K562 (cell line): ENCODE results near the gene DDR2. TPM values are rescaled to one million over a fixed set of nuclear protein-coding genes. Genes with fewer than 3 reads are reported as not detected.

ENCODE experiments used
- ATAC-seq: fragments of 200-7000 bp; cut with Tn5 transposase; 3 replicates; pipeline ENCODE4 v1.9.1; 2020; ENCODE audit warnings: moderate library complexity
- BruUV-seq: library from RNA; stranded (reverse); fragments of 400-500 nt; replicated peaks from 2 replicates; lab custom pipeline; 2021; lab: Mats Ljungman, UMichigan
- CTCF ChIA-PET: fragments of 300-600 bp; formaldehyde crosslinking; extraction: SDS; loops from one replicate; lab custom pipeline; 2021; ENCODE audit warnings: low intra/inter-chr PET ratio; lab: Yijun Ruan, JAX
- POLR2A ChIA-PET: fragments of 300-600, 350-650 bp; sonication (Branson Sonifier 250); formaldehyde crosslinking; extraction: SDS; loops from one replicate; lab custom pipeline; 2021; ENCODE audit warnings: antibody characterized with exemption, inconsistent platforms; lab: Yijun Ruan, JAX
- DNase-seq, 4 experiments: peaks; one replicate each; pipeline versions ENCODE4 v3.0.0 to v3.0.0-alpha.2; 2011 to 2018; ENCODE audit warnings: low spot score in 3 of 4, mixed read lengths in 3 of 4; ENCODE audit errors: extremely low read depth in 1 of 4
- FAIRE-seq: peaks from 2 replicates; lab custom pipeline; 2011; peaks lifted over from hg19 to GRCh38; lab: Jason Lieb, UNC
- H2AFZ ChIP-seq: 2 replicates; pipeline ENCODE4 v1.6.0; 2011; ENCODE audit warnings: low read depth, low read length, control low read depth, inconsistent platforms
- H3K27ac ChIP-seq: fragments of 200-600 bp; 3 replicates; pipeline ENCODE4 v1.8.0; 2011; ENCODE audit warnings: low read depth, mild to moderate bottlenecking, control low read depth, inconsistent platforms, low read length, moderate library complexity, mixed read lengths; ENCODE audit errors: extremely low read depth
- H3K27me3 ChIP-seq, 2 experiments: fragments of 300-600 bp in 1 of 2; 2 replicates in 1 of 2; 3 replicates in 1 of 2; pipeline versions ENCODE4 v1.6.0 to v1.8.0; 2011; ENCODE audit warnings: inconsistent platforms in 2 of 2, low read length in 2 of 2, mild to moderate bottlenecking in 1 of 2, mixed read lengths in 1 of 2, moderate library complexity in 1 of 2; ENCODE audit not compliant: control insufficient read depth in 2 of 2, insufficient read depth in 2 of 2
- H3K36me3 ChIP-seq: fragments of 300-600 bp; 3 replicates; pipeline ENCODE4 v1.8.0; 2011; ENCODE audit warnings: mild to moderate bottlenecking, low read length, inconsistent platforms; ENCODE audit not compliant: control insufficient read depth, insufficient read depth
- H3K4me1 ChIP-seq, 2 experiments: fragments of 200-600 bp in 1 of 2; replicated peaks in 1 of 2; 2 replicates in 1 of 2; 3 replicates in 1 of 2; pipeline versions ENCODE4 v1.5.1 to v1.8.0; 2011; ENCODE audit warnings: inconsistent platforms in 2 of 2, low read length in 2 of 2, mild to moderate bottlenecking in 1 of 2, mixed read lengths in 1 of 2, moderate library complexity in 1 of 2; ENCODE audit not compliant: control insufficient read depth in 2 of 2, insufficient read depth in 2 of 2
- H3K4me2 ChIP-seq: 2 replicates; pipeline ENCODE4 v1.6.1; 2011; ENCODE audit warnings: low read length, control low read depth, inconsistent platforms, mixed read lengths; ENCODE audit not compliant: insufficient read depth
- H3K4me3 ChIP-seq: fragments of 200-600 bp; sonication (generic), shearing (Covaris generic); 2 replicates; pipeline ENCODE4 v1.5.1; 2016; ENCODE audit warnings: control low read depth, inconsistent platforms
- H3K79me2 ChIP-seq: fragments of 200-600 bp; 3 replicates; pipeline ENCODE4 v1.8.0; 2011; ENCODE audit warnings: low read length, inconsistent platforms; ENCODE audit not compliant: control insufficient read depth, insufficient read depth
- H3K9ac ChIP-seq, 2 experiments: 2 replicates each; pipeline versions ENCODE4 v1.6.0 to v1.6.1; 2011; ENCODE audit warnings: low read depth in 2 of 2, low read length in 2 of 2, control low read depth in 1 of 2, inconsistent platforms in 1 of 2, mild to moderate bottlenecking in 1 of 2, mixed read lengths in 1 of 2; ENCODE audit not compliant: insufficient read depth in 1 of 2
- H3K9me1 ChIP-seq: one replicate; pipeline ENCODE4 v1.6.0; 2011; ENCODE audit warnings: inconsistent platforms, mild to moderate bottlenecking, low read length, moderate library complexity; ENCODE audit not compliant: control insufficient read depth, insufficient read depth
- H3K9me3 ChIP-seq: replicated peaks from 2 replicates; pipeline ENCODE4 v1.5.1; 2011; ENCODE audit warnings: low read depth, low read length, inconsistent platforms; ENCODE audit not compliant: control insufficient read depth, insufficient read depth
- H4K20me1 ChIP-seq: replicated peaks from 2 replicates; pipeline ENCODE4 v1.6.1; 2011; ENCODE audit warnings: low read length, inconsistent platforms, mixed read lengths; ENCODE audit not compliant: control insufficient read depth, insufficient read depth
- ELF1 ChIP-seq: fragments of 200-800 bp; sonication (Bioruptor generic); IDR thresholded peaks from 2 replicates; pipeline ENCODE4 v1.6.1; 2016; ENCODE audit warnings: missing genetic modification characterization, missing compliant biosample characterization
- ESRRA ChIP-seq: fragments of 450-650 bp; IDR thresholded peaks from 2 replicates; pipeline ENCODE4 v1.6.1; 2014; ENCODE audit warnings: low read depth, mild to moderate bottlenecking, moderate library complexity, borderline replicate concordance
- HMBOX1 ChIP-seq: sonication (generic); IDR thresholded peaks from 2 replicates; pipeline ENCODE4 v1.6.1; 2016
- NCOR1 ChIP-seq: fragments of 450-650 bp; IDR thresholded peaks from 2 replicates; pipeline ENCODE4 v1.6.1; 2016; ENCODE audit warnings: mild to moderate bottlenecking, moderate library complexity
- SNRNP70 ChIP-seq: fragments of 200-400 bp; formaldehyde crosslinking; optimal IDR thresholded peaks from 2 replicates; pipeline ENCODE3; 2017; ENCODE audit warnings: low read depth, low read length
- TFE3 ChIP-seq: fragments of 450-650 bp; formaldehyde crosslinking; IDR thresholded peaks from 2 replicates; pipeline ENCODE4 v1.4.0; 2020; ENCODE audit warnings: mild to moderate bottlenecking, mixed read lengths
- ZNF140 ChIP-seq: fragments of 250-450 bp; sonication (Bioruptor Pico); IDR thresholded peaks from 2 replicates; pipeline ENCODE4 v1.8.0; 2021; ENCODE audit warnings: moderate library complexity, mild to moderate bottlenecking, inconsistent platforms
- WGBS: fragments of 100-300 bp; shearing (Covaris generic); methylation state at CpG from one replicate; pipeline ENCODE4 v1.1.6; 2016; ENCODE audit warnings: low coverage, mixed read lengths; ENCODE audit not compliant: insufficient coverage; ENCODE audit errors: missing lambda C conversion rate; 5-methylcytosine and 5-hydroxymethylcytosine counted together
- in situ Hi-C: fragments of 300-500 bp; cut with MboI; formaldehyde crosslinking; loops from 4 replicates; pipeline ENCODE4 v1.15.0; 2018; ENCODE audit warnings: inconsistent platforms, mixed read lengths
- intact Hi-C: fragments of 100-400 bp; cut with micrococcal nuclease; formaldehyde crosslinking; loops from 2 replicates; pipeline ENCODE4 v1.14.2; 2022
- polyA plus RNA-seq, 8 experiments: library from polyadenylated mRNA; depleted of rRNA in 4 of 8; stranded (reverse) in 5 of 8; unstranded in 3 of 8; fragments of >200 nt; fragmentation: Nextera tagmentation in 2 of 8; fragmentation: Illumina TruSeq in 1 of 8; extraction: Ambion mirVana in 2 of 8; extraction: Trizol in 1 of 8; gene quantifications; 2 replicates each; pipeline versions ENCODE4 v1.2.1 to v1.2.3, GENCODE V29; 2011 to 2014; ENCODE audit warnings: inconsistent platforms in 1 of 8, missing spikeins in 1 of 8
- total RNA-seq, 7 experiments: library from RNA; depleted of rRNA in 6 of 7; stranded (reverse); fragments of >200 nt in 6 of 7; fragmentation: Illumina TruSeq in 2 of 7; extraction: Trizol in 2 of 7; gene quantifications; 2 replicates each; pipeline versions ENCODE4 v1.2.1 to v1.2.3, GENCODE V29; 2011 to 2021; ENCODE audit warnings: low replicate concordance in 1 of 7
- TF ChIP-seq, protein P1 (sequence below): fragments of 450-650 bp; IDR thresholded peaks from 2 replicates; pipeline ENCODE4 v1.7.1; 2018; ENCODE audit warnings: mild to moderate bottlenecking, low read depth; ENCODE audit not compliant: partially characterized antibody

DDR2 gene
- total and polyA plus RNA-seq, 9 of the 15 experiments (the other 6 are each of a cell fraction or from before 2014, with no cell fraction given), result 0.36 to 2.0 (median 1.1) TPM

- BruUV-seq, result no TSS peak
- Histone ChIP-seq H3K4me3 (no peak overlapping the region), H3K27ac (no peak overlapping the region), H3K9ac (no peak overlapping the region), H3K9me1 (no peaks in the 10 kb centered on the region), H2AFZ (no peak overlapping the region), H3K9me3 (no peaks in the 10 kb centered on the region), H4K20me1 (no peaks in the 10 kb centered on the region), H3K79me2 (no peaks in the 10 kb centered on the region), H3K27me3 (no peaks in the 10 kb centered on the region; a peak in 1 of 5 replicates), H3K4me1 (no peaks in the 10 kb centered on the region; a peak in 2 of 5 replicates), H3K36me3 (no peaks in the 10 kb centered on the region), H3K4me2 (no peak overlapping the region)
- no peak for ATAC-seq
- intact Hi-C loops, result no loop called here
- DNase-seq, result no peak
- WGBS, result 16% methylated on average over 7 of the region's 7 CpGs
- ChIA-PET POLR2A (interaction anchor here (1.1 to 1.9 kb wide), 3 partner anchors 10 to 19 kb away, joined by 3 to 8 read pairs (median 4); no protein-coding TSS in a partner anchor), CTCF (no interaction called here)
- in situ Hi-C loops, result no loop called here
- FAIRE-seq, result no peak
- TF ChIP-seq SNRNP70 (no peak), NCOR1 (no peak), ESRRA (no peak)
These were observed 44.5 kb downstream of the DDR2 start for GRCh38 chr1:162676750-162677149.

DNA sequence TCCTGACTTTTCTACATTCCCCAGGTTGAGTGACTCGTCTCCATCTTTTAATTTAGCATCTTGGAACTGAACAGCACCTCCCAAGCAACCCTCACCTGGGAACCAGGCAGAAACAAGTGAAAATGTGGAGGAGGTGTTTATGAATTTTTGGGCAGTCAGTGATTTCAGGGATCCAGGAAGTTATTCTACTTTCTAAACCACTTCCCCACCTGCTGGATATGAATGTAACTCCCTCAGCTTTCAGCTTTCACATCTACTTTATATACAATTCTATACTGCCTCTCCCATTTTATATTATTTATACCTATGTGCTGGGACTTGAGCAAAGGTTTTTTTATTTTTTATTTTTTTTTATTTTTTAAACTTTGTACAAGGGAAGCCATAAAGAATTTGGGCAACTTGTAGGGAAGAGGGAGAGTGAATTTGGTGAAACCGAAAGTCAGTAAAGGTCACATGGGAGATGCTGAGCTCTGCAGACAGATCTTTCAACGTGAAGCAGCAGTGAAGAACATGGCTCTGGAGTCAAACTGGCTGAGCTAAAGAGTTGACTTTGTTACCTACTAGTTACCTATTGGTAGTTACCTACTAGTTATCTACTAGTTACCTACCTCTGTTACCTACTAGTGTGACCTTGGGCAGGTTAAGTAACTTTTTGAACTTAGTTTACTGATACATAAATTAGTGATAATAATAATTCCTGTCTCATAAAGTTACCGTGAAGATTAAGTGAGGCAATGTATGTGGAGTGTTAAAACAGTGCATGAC, 45.5 kb downstream of the DDR2 start:
- no peaks in the 10 kb centered on the region for H3K9me1 ChIP-seq
- ATAC-seq, result no peak
- intact Hi-C loops (no loop called here), in situ Hi-C loops (no loop called here)
- no peaks in the 10 kb centered on the region for H3K79me2 ChIP-seq
- ChIA-PET CTCF (no interaction called here), POLR2A (interaction anchor here (0.6 to 1.9 kb wide), 4 partner anchors 11 to 32 kb away, joined by 3 to 8 read pairs (median 4); no protein-coding TSS in a partner anchor)
- BruUV-seq, result no TSS peak
- no peaks in the 10 kb centered on the region for H4K20me1 ChIP-seq
- no peak overlapping the region for H3K27ac ChIP-seq
- no peak overlapping the region for H3K4me3 ChIP-seq
- 7% methylated on average over 4 of the region's 4 CpGs for WGBS
- FAIRE-seq, result no peak
- H3K4me2 ChIP-seq, result no peak overlapping the region
- no peaks in the 10 kb centered on the region for H3K9me3 ChIP-seq
- H3K36me3 ChIP-seq, result no peaks in the 10 kb centered on the region
- no peak for DNase-seq
- no peak overlapping the region for H3K9ac ChIP-seq
- no peaks in the 10 kb centered on the region; a peak in 1 of 5 replicates for H3K4me1 ChIP-seq
- H3K27me3 ChIP-seq, result no peaks in the 10 kb centered on the region; a peak in 1 of 5 replicates
- no peak overlapping the region for H2AFZ ChIP-seq
- TF ChIP-seq HMBOX1 (peak; percentile 92), TFE3 (CRISPR knock-in tag) (no peak), ELF1 (tag) (0 out of 2 replicates have a peak, but pooled peaks have one; percentile 40), ZNF140 (CRISPR knock-in tag) (no peak)
- TF ChIP-seq, protein P1, sequence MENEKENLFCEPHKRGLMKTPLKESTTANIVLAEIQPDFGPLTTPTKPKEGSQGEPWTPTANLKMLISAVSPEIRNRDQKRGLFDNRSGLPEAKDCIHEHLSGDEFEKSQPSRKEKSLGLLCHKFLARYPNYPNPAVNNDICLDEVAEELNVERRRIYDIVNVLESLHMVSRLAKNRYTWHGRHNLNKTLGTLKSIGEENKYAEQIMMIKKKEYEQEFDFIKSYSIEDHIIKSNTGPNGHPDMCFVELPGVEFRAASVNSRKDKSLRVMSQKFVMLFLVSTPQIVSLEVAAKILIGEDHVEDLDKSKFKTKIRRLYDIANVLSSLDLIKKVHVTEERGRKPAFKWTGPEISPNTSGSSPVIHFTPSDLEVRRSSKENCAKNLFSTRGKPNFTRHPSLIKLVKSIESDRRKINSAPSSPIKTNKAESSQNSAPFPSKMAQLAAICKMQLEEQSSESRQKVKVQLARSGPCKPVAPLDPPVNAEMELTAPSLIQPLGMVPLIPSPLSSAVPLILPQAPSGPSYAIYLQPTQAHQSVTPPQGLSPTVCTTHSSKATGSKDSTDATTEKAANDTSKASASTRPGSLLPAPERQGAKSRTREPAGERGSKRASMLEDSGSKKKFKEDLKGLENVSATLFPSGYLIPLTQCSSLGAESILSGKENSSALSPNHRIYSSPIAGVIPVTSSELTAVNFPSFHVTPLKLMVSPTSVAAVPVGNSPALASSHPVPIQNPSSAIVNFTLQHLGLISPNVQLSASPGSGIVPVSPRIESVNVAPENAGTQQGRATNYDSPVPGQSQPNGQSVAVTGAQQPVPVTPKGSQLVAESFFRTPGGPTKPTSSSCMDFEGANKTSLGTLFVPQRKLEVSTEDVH, result no peak
